ENCODE data around the gene ROBO1. TPM values are rescaled to one million over a fixed set of nuclear protein-coding genes. Genes with fewer than 3 reads are reported as not detected.
"Not testable (repeated sequence)": the region's sequence is repeated elsewhere in the genome, so short reads cannot be mapped to it uniquely, and the experiment has no call there.

The ROBO1 gene
- total and polyA plus RNA-seq, 2 donors from 2014 or later, result 2.1 to 22.1 TPM

DNA sequence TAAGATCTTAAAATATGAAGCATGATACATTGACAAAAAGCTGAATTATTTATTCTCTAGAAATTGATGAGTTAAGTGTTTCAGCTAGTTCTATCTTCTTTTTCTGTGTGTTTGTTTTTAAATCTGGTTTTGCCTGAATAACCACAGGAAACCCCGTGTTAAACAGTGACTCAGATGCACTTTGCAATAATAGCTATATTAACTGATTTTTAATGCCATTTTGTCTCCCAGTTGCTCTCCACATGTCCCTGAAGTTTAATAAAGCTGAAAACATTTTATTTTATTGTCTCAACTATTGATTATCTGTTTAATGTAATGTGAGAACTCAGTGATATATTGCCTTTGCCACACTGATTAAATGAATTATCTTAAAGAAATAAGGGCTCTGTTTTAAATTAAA, 42.8 kb upstream of the ROBO1 start:
- Histone ChIP-seq H3K36me3 (ENCODE audit: control insufficient read depth in 2 of 3, insufficient read depth in 3 of 3, low read length in 3 of 3) (no peaks in the 10 kb centered on the region), H3K9me3 (ENCODE audit: control insufficient read depth in 2 of 3, insufficient read depth in 1 of 3, low read length in 3 of 3) (peaks cover 0 to 1% (median 0%) of the 10 kb centered on the region in 3 donors), H3K27me3 (ENCODE audit: control insufficient read depth, insufficient read depth, low read length) (no peaks in the 10 kb centered on the region), H3K4me1 (ENCODE audit: control insufficient read depth in 2 of 3, insufficient read depth in 2 of 3, low read depth in 1 of 3, low read length in 3 of 3) (no peaks in the 10 kb centered on the region), H3K9ac (ENCODE audit: low read length in 3 of 3) (no peak overlapping the region), H3K4me3 (ENCODE audit: low read length in 3 of 3) (no peak overlapping the region), H3K27ac (ENCODE audit: low read depth in 2 of 2, low read length in 2 of 2) (no peak overlapping the region)
- TF ChIP-seq, protein P1, sequence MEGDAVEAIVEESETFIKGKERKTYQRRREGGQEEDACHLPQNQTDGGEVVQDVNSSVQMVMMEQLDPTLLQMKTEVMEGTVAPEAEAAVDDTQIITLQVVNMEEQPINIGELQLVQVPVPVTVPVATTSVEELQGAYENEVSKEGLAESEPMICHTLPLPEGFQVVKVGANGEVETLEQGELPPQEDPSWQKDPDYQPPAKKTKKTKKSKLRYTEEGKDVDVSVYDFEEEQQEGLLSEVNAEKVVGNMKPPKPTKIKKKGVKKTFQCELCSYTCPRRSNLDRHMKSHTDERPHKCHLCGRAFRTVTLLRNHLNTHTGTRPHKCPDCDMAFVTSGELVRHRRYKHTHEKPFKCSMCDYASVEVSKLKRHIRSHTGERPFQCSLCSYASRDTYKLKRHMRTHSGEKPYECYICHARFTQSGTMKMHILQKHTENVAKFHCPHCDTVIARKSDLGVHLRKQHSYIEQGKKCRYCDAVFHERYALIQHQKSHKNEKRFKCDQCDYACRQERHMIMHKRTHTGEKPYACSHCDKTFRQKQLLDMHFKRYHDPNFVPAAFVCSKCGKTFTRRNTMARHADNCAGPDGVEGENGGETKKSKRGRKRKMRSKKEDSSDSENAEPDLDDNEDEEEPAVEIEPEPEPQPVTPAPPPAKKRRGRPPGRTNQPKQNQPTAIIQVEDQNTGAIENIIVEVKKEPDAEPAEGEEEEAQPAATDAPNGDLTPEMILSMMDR (IDR thresholded peaks at IDR 0.05; ENCODE audit: borderline replicate concordance, extremely low read depth, insufficient read depth), result no peak
- FAIRE-seq (no peak), DNase-seq (no peak)
- intact Hi-C loops (cut with DNase I), result no loop called here

DNA sequence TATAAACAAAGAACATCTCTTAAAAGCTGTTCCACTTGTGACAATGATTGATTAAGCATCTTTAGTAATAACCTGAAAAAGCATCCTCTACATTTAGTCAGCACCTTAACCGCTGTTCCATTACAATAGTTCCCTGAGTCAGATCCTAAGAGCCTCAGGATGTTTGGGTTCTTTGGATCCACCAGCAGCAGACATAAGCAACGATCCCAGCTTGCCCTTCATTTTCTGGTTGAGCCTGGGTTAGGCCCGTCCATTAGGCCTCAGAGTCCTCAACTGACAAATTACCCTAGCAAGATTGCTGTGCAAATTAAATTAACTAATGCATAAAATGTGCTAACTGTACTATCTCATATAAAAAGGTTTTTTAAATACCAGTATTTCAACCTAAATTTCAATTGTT, 42.3 kb upstream of the ROBO1 start:
- H3K4me1 ChIP-seq (ENCODE audit: control insufficient read depth in 2 of 3, insufficient read depth in 2 of 3, low read depth in 1 of 3, low read length in 3 of 3), result no peaks in the 10 kb centered on the region
- H3K36me3 ChIP-seq (ENCODE audit: control insufficient read depth in 2 of 3, insufficient read depth in 3 of 3, low read length in 3 of 3), result no peaks in the 10 kb centered on the region
- H3K4me3 ChIP-seq (ENCODE audit: low read length in 3 of 3), result no peak overlapping the region
- intact Hi-C loops (cut with DNase I), result no loop called here
- TF ChIP-seq, protein P1 (IDR thresholded peaks at IDR 0.05; ENCODE audit: borderline replicate concordance, extremely low read depth, insufficient read depth), result no peak
- FAIRE-seq (no peak), DNase-seq (no peak)
- no peaks in the 10 kb centered on the region for H3K9me3 ChIP-seq (ENCODE audit: control insufficient read depth in 2 of 3, insufficient read depth in 1 of 3, low read length in 3 of 3)
- H3K9ac ChIP-seq (ENCODE audit: low read length in 3 of 3), result no peak overlapping the region
- H3K27ac ChIP-seq (ENCODE audit: low read depth in 2 of 2, low read length in 2 of 2), result no peak overlapping the region
- no peaks in the 10 kb centered on the region for H3K27me3 ChIP-seq (ENCODE audit: control insufficient read depth, insufficient read depth, low read length)

DNA sequence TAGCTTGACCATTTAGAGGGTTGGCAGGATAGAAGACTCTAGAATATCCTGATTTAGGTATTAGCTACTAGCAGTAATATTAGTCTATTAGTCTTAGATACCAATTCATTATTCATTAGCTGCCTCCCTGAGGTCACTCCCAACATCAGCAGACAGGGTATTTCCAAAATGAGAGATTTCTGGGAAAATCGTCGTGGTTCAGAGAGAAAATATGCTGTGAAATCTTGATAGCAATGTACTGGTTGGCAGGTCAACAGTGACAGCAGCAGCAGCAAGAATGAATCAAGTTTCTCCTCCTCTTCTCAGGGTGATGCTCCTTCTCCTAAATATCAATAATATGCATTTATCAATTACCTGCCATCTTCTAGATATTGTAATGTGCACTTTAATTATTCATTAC, 41.3 kb upstream of the ROBO1 start:
- H3K9ac ChIP-seq (ENCODE audit: low read length in 3 of 3), result no peak overlapping the region
- intact Hi-C loops (cut with DNase I), result no loop called here
- no peak overlapping the region for H3K27ac ChIP-seq (ENCODE audit: low read depth in 2 of 2, low read length in 2 of 2)
- no peak for DNase-seq
- H3K27me3 ChIP-seq (ENCODE audit: control insufficient read depth, insufficient read depth, low read length), result no peaks in the 10 kb centered on the region
- no peaks in the 10 kb centered on the region for H3K36me3 ChIP-seq (ENCODE audit: control insufficient read depth in 2 of 3, insufficient read depth in 3 of 3, low read length in 3 of 3)
- H3K4me3 ChIP-seq (ENCODE audit: low read length in 3 of 3), result no peak overlapping the region
- no peaks in the 10 kb centered on the region for H3K4me1 ChIP-seq (ENCODE audit: control insufficient read depth in 2 of 3, insufficient read depth in 2 of 3, low read depth in 1 of 3, low read length in 3 of 3)
- no peaks in the 10 kb centered on the region for H3K9me3 ChIP-seq (ENCODE audit: control insufficient read depth in 2 of 3, insufficient read depth in 1 of 3, low read length in 3 of 3)
- no peak for FAIRE-seq
- TF ChIP-seq, protein P1 (IDR thresholded peaks at IDR 0.05; ENCODE audit: borderline replicate concordance, extremely low read depth, insufficient read depth), result no peak

DNA sequence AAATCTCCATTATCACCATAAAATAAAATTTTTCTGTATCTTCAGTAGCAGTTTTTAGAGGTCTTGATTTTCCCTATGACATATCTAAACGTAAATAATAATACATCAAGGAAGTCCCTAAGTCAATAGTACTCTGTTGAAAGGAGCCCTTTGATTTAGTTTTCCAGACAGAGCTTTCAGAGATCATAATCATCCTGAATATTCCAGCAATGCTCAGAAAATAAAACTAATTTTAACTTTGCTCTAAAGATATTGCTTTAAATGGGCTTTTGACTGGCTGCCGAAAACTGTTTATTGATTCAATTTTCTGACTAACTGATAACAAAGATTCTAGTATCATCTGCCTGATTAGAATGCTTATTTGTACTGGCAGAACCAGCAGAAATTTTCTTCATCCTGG, 40.7 kb upstream of the ROBO1 start:
- no peaks in the 10 kb centered on the region for H3K36me3 ChIP-seq (ENCODE audit: control insufficient read depth in 2 of 3, insufficient read depth in 3 of 3, low read length in 3 of 3)
- H3K9me3 ChIP-seq (ENCODE audit: control insufficient read depth in 2 of 3, insufficient read depth in 1 of 3, low read length in 3 of 3), result no peaks in the 10 kb centered on the region
- no peaks in the 10 kb centered on the region for H3K27me3 ChIP-seq (ENCODE audit: control insufficient read depth, insufficient read depth, low read length)
- FAIRE-seq (no peak), DNase-seq (no peak)
- no peaks in the 10 kb centered on the region for H3K4me1 ChIP-seq (ENCODE audit: control insufficient read depth in 2 of 3, insufficient read depth in 2 of 3, low read depth in 1 of 3, low read length in 3 of 3)
- intact Hi-C loops (cut with DNase I), result no loop called here
- H3K27ac ChIP-seq (ENCODE audit: low read depth in 2 of 2, low read length in 2 of 2), result no peak overlapping the region
- TF ChIP-seq, protein P1 (IDR thresholded peaks at IDR 0.05; ENCODE audit: borderline replicate concordance, extremely low read depth, insufficient read depth), result no peak
- H3K4me3 ChIP-seq (ENCODE audit: low read length in 3 of 3), result no peak overlapping the region
- H3K9ac ChIP-seq (ENCODE audit: low read length in 3 of 3), result no peak overlapping the region

DNA sequence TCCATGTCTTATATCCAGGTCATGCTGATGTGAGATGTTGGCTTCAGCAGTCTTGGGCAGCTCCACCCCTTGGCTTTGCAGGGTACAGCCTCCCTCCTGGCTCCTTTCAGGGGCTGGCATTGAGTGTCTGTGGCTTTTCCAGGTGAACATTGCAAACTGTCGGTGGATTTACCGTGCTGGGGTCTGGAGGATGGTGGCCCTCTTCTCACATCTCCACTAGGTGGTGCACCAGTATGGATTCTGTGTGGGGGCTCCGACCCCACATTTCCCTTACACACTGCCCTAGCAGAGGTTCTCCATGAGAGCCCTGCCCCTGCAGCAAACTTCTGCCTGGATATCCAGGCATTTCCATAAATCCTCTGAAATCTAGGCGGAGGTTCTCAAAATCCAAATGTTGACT, 22.4 kb upstream of the ROBO1 start:
- H3K27me3 ChIP-seq (ENCODE audit: control insufficient read depth, insufficient read depth, low read length); H3K4me1 ChIP-seq (ENCODE audit: control insufficient read depth in 2 of 3, insufficient read depth in 2 of 3, low read depth in 1 of 3, low read length in 3 of 3); H3K36me3 ChIP-seq (ENCODE audit: control insufficient read depth in 2 of 3, insufficient read depth in 3 of 3, low read length in 3 of 3); FAIRE-seq; H3K9ac ChIP-seq (ENCODE audit: low read length in 3 of 3); H3K4me3 ChIP-seq (ENCODE audit: low read length in 3 of 3); H3K9me3 ChIP-seq (ENCODE audit: control insufficient read depth in 2 of 3, insufficient read depth in 1 of 3, low read length in 3 of 3); H3K27ac ChIP-seq (ENCODE audit: low read depth in 2 of 2, low read length in 2 of 2); DNase-seq; intact Hi-C loops (cut with DNase I): not testable (repeated sequence)

Data from kidney (tissue), 14 donors.